B cell (primary cell): ENCODE data around the gene GSS. TPM values are rescaled to one million over a fixed set of nuclear protein-coding genes. Genes with fewer than 3 reads are reported as not detected.

ENCODE experiments used
- ATAC-seq: fragments of 200-7000 bp; cut with Tn5 transposase; one replicate; pipeline ENCODE4 v1.10.0; 2021; ENCODE audit warnings: low read depth, mild to moderate bottlenecking, moderate number of reproducible peaks, moderate library complexity
- CTCF ChIA-PET: fragments of 350-600 bp; sonication (Branson Sonifier 250); formaldehyde crosslinking; loops from one replicate; lab custom pipeline; 2021; ENCODE audit warnings: antibody characterized with exemption, inconsistent platforms; lab: Charles Lee
- POLR2A ChIA-PET: fragments of 350-600 bp; sonication (Branson Sonifier 250); formaldehyde crosslinking; loops from one replicate; lab custom pipeline; 2021; ENCODE audit warnings: antibody characterized with exemption; lab: Charles Lee
- DNase-seq: peaks from one replicate; pipeline ENCODE4 v3.0.0; 2013
- H2AFZ ChIP-seq: 2 replicates; pipeline ENCODE4 v1.6.1; 2012; ENCODE audit warnings: mild to moderate bottlenecking, low read depth, low read length; ENCODE audit not compliant: insufficient read depth, poor library complexity, severe bottlenecking
- H3K27ac ChIP-seq, 2 donors: 1 replicate in 1 of 2; 2 replicates in 1 of 2; pipeline ENCODE4 v1.5.1; 2012 to 2013; ENCODE audit warnings: low read length in 2 of 2, mild to moderate bottlenecking in 2 of 2, moderate library complexity in 1 of 2
- H3K27me3 ChIP-seq, 4 experiments: fragments of 200-600 bp in 1 of 4; sonication (generic) in 1 of 4; replicated peaks in 1 of 4; 1 replicate in 2 of 4; 2 replicates in 2 of 4; pipeline versions ENCODE4 v1.6.1 to v1.7.0; 2013 to 2016; ENCODE audit warnings: low read length in 3 of 4, mild to moderate bottlenecking in 2 of 4, mixed read lengths in 1 of 4, moderate library complexity in 1 of 4; ENCODE audit not compliant: insufficient read depth in 4 of 4, control insufficient read depth in 3 of 4; ENCODE audit errors: control extremely low read depth in 1 of 4
- H3K36me3 ChIP-seq, 2 experiments: replicated peaks in 1 of 2; 1 replicate in 1 of 2; 2 replicates in 1 of 2; pipeline versions ENCODE4 v1.6.1 to v1.7.1; 2013; ENCODE audit warnings: low read length in 1 of 2; ENCODE audit not compliant: insufficient read depth in 2 of 2, control insufficient read depth in 1 of 2; ENCODE audit errors: control extremely low read depth in 1 of 2, extremely low read depth in 1 of 2
- H3K4me1 ChIP-seq, 2 donors: fragments of 200-600 bp in 1 of 2; sonication (generic) in 1 of 2; 1 replicate in 1 of 2; 2 replicates in 1 of 2; pipeline versions ENCODE4 v1.5.1 to v1.6.1; 2013 to 2017; ENCODE audit warnings: low read length in 2 of 2; ENCODE audit not compliant: control insufficient read depth in 2 of 2, insufficient read depth in 2 of 2
- H3K4me2 ChIP-seq: replicated peaks from 2 replicates; pipeline ENCODE3; 2012; ENCODE audit warnings: mild to moderate bottlenecking, low read depth, low read length; ENCODE audit not compliant: poor library complexity, severe bottlenecking
- H3K4me3 ChIP-seq, 5 experiments: fragments of 200-600 bp in 1 of 5; sonication (generic) in 1 of 5; 1 replicate in 3 of 5; 2 replicates in 2 of 5; pipeline versions ENCODE4 v1.5.1 to v1.7.0; 2011 to 2016; ENCODE audit warnings: low read length in 4 of 5, mild to moderate bottlenecking in 4 of 5, low read depth in 2 of 5, control low read depth in 1 of 5, moderate library complexity in 1 of 5; ENCODE audit not compliant: insufficient read depth in 1 of 5; ENCODE audit errors: control extremely low read depth in 1 of 5, extremely low read depth in 1 of 5
- H3K79me2 ChIP-seq: fragments of 200-600 bp; sonication (generic); one replicate; pipeline ENCODE4 v1.6.0; 2016; ENCODE audit warnings: low read length; ENCODE audit not compliant: control insufficient read depth, insufficient read depth
- H3K9ac ChIP-seq: fragments of 200-600 bp; sonication (generic); 2 replicates; pipeline ENCODE4 v1.6.1; 2017; ENCODE audit warnings: mild to moderate bottlenecking, low read length, moderate library complexity
- H3K9me3 ChIP-seq, 3 donors: one replicate each; pipeline versions ENCODE4 v1.6.1 to v1.7.1; 2013; ENCODE audit warnings: low read length in 2 of 3; ENCODE audit not compliant: control insufficient read depth in 2 of 3, insufficient read depth in 1 of 3; ENCODE audit errors: control extremely low read depth in 1 of 3
- H4K20me1 ChIP-seq: 2 replicates; pipeline ENCODE4 v1.6.0; 2012; ENCODE audit warnings: mild to moderate bottlenecking, low read length; ENCODE audit not compliant: insufficient read depth, control insufficient read depth, poor library complexity, severe bottlenecking
- H3K27ac Mint-ChIP-seq: one replicate; pipeline ENCODE4 v1.8.0; 2021; ENCODE audit warnings: mixed read lengths
- H3K27me3 Mint-ChIP-seq: one replicate; pipeline ENCODE4 v1.8.0; 2021; ENCODE audit warnings: mixed read lengths
- H3K4me1 Mint-ChIP-seq: one replicate; pipeline ENCODE4 v1.8.0; 2021; ENCODE audit warnings: mixed read lengths
- H3K4me3 Mint-ChIP-seq: one replicate; pipeline ENCODE4 v1.8.0; 2021; ENCODE audit warnings: mixed read lengths
- H3K9me3 Mint-ChIP-seq: one replicate; pipeline ENCODE4 v1.8.0; 2022; ENCODE audit warnings: mixed read lengths; ENCODE audit not compliant: insufficient read depth
- EZH2 ChIP-seq: IDR thresholded peaks from 2 replicates; pipeline ENCODE4 v1.6.1; 2012; ENCODE audit warnings: borderline replicate concordance, low read depth, mild to moderate bottlenecking, moderate library complexity, low read length; ENCODE audit not compliant: insufficient read depth, poor library complexity, severe bottlenecking
- WGBS: methylation state at CpG from one replicate; pipeline ENCODE4 v1.1.5; 2013; ENCODE audit warnings: missing lambda C conversion rate; ENCODE audit not compliant: insufficient coverage; 5-methylcytosine and 5-hydroxymethylcytosine counted together
- intact Hi-C: fragments of 100-400 bp; cut with micrococcal nuclease; formaldehyde crosslinking; loops from one replicate; pipeline ENCODE4 v1.10.0; 2022
- polyA plus RNA-seq: library from polyadenylated mRNA; depleted of rRNA; stranded (reverse); fragments of >200 nt; gene quantifications from 2 replicates; pipeline ENCODE4 v1.2.3, GENCODE V29; 2012
- total RNA-seq, 2 donors: library from RNA; stranded (reverse); fragments of 120-200 nt in 1 of 2; gene quantifications; 1 replicate in 1 of 2; 2 replicates in 1 of 2; pipeline versions ENCODE4 v1.2.3 to v1.2.4, GENCODE V29; 2013 to 2022
- TF ChIP-seq, protein P1 (sequence below): fragments of 200-600 bp; IDR thresholded peaks from one replicate; pipeline ENCODE4 v1.8.0; 2022; ENCODE audit warnings: antibody characterized with exemption, mild to moderate bottlenecking

GSS gene
- total and polyA plus RNA-seq, 2 donors (not counting 1 experiment from before 2014, with no cell fraction given): 22.5 to 28.6 TPM

DNA sequence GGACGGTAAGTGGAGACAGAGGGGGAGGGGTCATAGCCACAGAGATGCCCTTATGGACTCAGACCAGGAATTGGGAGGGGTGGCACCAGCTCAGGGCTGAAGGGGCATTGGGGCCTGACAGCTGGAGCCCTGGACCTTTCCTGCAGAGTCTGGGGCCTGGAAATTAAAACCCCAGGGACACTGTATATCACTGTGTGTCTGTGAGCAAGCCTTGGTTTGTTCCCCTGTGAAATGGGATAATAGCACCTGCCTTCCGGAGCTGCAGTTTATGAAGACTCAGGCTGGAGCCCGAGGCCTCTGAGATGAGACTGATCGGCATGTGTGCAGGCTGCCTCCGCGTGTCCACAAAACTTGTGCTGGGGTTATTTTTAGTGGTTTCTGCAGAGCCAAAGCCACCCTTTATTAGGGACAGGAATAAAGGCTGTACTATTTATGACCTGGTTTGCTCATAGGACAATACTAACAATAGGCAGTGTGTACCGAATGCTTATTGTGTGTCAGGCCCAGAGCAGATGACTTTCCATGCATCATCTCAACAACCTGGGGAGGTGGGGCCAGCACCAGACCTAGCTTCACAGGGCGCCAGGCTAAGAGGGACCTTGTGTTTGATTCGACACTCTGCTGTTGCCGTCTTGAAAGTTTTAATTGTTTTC lies 22.6 kb upstream of the GSS start:
- H3K9ac ChIP-seq: no peak overlapping the region
- H3K9me3 Mint-ChIP-seq: no peaks in the 10 kb centered on the region
- peaks cover 0 to 3% (median 0%) of the 10 kb centered on the region in 3 donors for H3K9me3 ChIP-seq
- POLR2A ChIA-PET: interaction anchor here (0.6 kb wide), 1 partner anchor 1911 kb away, joined by 3 read pairs; no protein-coding TSS in a partner anchor
- intact Hi-C loops: no loop called here
- TF ChIP-seq EZH2: no peak
- TF ChIP-seq, protein P1, sequence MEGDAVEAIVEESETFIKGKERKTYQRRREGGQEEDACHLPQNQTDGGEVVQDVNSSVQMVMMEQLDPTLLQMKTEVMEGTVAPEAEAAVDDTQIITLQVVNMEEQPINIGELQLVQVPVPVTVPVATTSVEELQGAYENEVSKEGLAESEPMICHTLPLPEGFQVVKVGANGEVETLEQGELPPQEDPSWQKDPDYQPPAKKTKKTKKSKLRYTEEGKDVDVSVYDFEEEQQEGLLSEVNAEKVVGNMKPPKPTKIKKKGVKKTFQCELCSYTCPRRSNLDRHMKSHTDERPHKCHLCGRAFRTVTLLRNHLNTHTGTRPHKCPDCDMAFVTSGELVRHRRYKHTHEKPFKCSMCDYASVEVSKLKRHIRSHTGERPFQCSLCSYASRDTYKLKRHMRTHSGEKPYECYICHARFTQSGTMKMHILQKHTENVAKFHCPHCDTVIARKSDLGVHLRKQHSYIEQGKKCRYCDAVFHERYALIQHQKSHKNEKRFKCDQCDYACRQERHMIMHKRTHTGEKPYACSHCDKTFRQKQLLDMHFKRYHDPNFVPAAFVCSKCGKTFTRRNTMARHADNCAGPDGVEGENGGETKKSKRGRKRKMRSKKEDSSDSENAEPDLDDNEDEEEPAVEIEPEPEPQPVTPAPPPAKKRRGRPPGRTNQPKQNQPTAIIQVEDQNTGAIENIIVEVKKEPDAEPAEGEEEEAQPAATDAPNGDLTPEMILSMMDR: no peak
- no peak overlapping the region for H3K4me3 Mint-ChIP-seq
- 91% methylated on average over 10 of the region's 10 CpGs for WGBS
- no peaks in the 10 kb centered on the region for H3K4me1 ChIP-seq
- ATAC-seq (no peak), DNase-seq (no peak)
- no peak overlapping the region for H3K27ac ChIP-seq
- H4K20me1 ChIP-seq: no peaks in the 10 kb centered on the region
- CTCF ChIA-PET: no interaction called here
- no peak overlapping the region for H2AFZ ChIP-seq
- H3K36me3 ChIP-seq: no peaks in the 10 kb centered on the region
- peaks cover 0 to 12% (median 4%) of the 10 kb centered on the region in 4 experiments for H3K27me3 ChIP-seq
- no peak overlapping the region for H3K4me3 ChIP-seq
- no peak overlapping the region for H3K27ac Mint-ChIP-seq
- H3K27me3 Mint-ChIP-seq: peaks cover 19% of the 10 kb centered on the region
- no peaks in the 10 kb centered on the region for H3K79me2 ChIP-seq
- H3K4me1 Mint-ChIP-seq: no peaks in the 10 kb centered on the region
- no peak overlapping the region for H3K4me2 ChIP-seq

DNA sequence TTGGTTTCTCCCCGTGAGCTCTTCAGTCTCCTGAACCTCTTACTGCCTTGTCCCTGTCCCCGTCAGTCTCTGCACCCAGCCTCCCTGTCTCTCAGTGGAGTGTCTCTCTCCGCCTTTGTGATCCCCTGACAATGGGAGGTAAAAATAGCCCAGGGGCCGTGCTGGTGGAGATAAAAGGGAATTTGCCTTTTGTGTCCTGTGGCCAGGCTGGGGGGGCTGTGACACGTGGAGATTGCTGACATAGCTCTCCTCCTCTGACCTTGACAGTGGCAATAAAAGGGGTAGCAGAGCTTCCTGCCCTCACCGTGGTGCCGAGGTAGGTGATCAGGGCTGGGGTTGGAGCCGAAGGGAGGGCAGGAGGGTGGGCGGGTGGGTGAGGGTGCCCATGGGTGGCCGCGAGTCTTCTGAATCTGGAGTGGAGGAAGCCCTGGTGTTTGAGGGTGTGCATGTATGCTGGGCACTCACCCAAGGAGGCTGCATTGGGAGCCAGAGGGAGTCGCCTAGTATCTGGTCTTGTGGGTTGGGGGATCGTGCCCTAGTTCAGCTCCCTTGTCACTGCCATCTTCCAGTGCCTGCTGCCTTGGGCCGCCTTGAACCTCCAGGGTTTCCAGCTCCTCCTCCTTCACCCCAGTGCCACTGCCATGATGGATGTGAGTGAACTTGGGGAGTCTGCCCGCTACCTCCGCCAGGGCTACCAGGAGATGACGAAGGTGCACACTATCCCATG lies 21.9 kb upstream of the GSS start:
- ChIA-PET CTCF (no interaction called here), POLR2A (no interaction called here)
- Histone ChIP-seq H3K4me1 (no peaks in the 10 kb centered on the region), H3K9me3 (peaks cover 0 to 3% (median 0%) of the 10 kb centered on the region in 3 donors), H3K4me3 (no peak overlapping the region), H3K9ac (no peak overlapping the region), H3K79me2 (no peaks in the 10 kb centered on the region), H3K27me3 (peaks cover 0 to 12% (median 2%) of the 10 kb centered on the region in 4 experiments), H3K27ac (no peak overlapping the region), H2AFZ (no peak overlapping the region), H3K4me2 (no peak overlapping the region), H4K20me1 (no peaks in the 10 kb centered on the region), H3K36me3 (no peaks in the 10 kb centered on the region)
- ATAC-seq (no peak), DNase-seq (no peak)
- no peak overlapping the region for H3K27ac Mint-ChIP-seq
- H3K9me3 Mint-ChIP-seq: no peaks in the 10 kb centered on the region
- no peaks in the 10 kb centered on the region for H3K4me1 Mint-ChIP-seq
- peaks cover 14% of the 10 kb centered on the region for H3K27me3 Mint-ChIP-seq
- 67% methylated on average over 12 of the region's 17 CpGs for WGBS
- intact Hi-C loops: no loop called here
- TF ChIP-seq, protein P1: no peak
- no peak overlapping the region for H3K4me3 Mint-ChIP-seq
